Activated CD8-positive, alpha-beta T cell treated with anti-CD3 and anti-CD28 coated beads for 36 hours (primary cell): ENCODE results near the gene E4F1. TPM values are rescaled to one million over a fixed set of nuclear protein-coding genes. Genes with fewer than 3 reads are reported as not detected.

ENCODE experiments used
- ATAC-seq: fragments of 200-7000 bp; cut with Tn5 transposase; one replicate; pipeline ENCODE4 v1.10.0; 2021; ENCODE audit warnings: mild to moderate bottlenecking, moderate library complexity
- CTCF ChIA-PET: fragments of 350-600 bp; sonication (Branson Sonifier 250); formaldehyde crosslinking; loops from one replicate; lab custom pipeline; 2021; ENCODE audit warnings: antibody characterized with exemption; lab: Charles Lee
- POLR2A ChIA-PET: fragments of 350-600 bp; sonication (Branson Sonifier 250); formaldehyde crosslinking; loops from one replicate; lab custom pipeline; 2021; ENCODE audit warnings: antibody characterized with exemption; lab: Charles Lee
- DNase-seq: peaks from one replicate; pipeline ENCODE4 v3.0.0-alpha.2; 2020
- H3K27ac Mint-ChIP-seq: one replicate; pipeline ENCODE4 v1.8.0; 2021; ENCODE audit warnings: mild to moderate bottlenecking, mixed read lengths
- H3K27me3 Mint-ChIP-seq: one replicate; pipeline ENCODE4 v1.8.0; 2021; ENCODE audit warnings: mixed read lengths
- H3K36me3 Mint-ChIP-seq: one replicate; pipeline ENCODE4 v1.8.0; 2021; ENCODE audit warnings: low read depth, mixed read lengths
- H3K4me1 Mint-ChIP-seq: one replicate; pipeline ENCODE4 v1.8.0; 2021; ENCODE audit warnings: low read depth, mixed read lengths
- H3K4me3 Mint-ChIP-seq: one replicate; pipeline ENCODE4 v1.8.0; 2021; ENCODE audit warnings: mild to moderate bottlenecking, moderate library complexity, mixed read lengths
- H3K9me3 Mint-ChIP-seq: one replicate; pipeline ENCODE4 v1.8.0; 2021; ENCODE audit warnings: mixed read lengths
- CTCF ChIP-seq: fragments of 200-600 bp; IDR thresholded peaks from one replicate; pipeline ENCODE4 v1.8.0; 2022; ENCODE audit warnings: antibody characterized with exemption, mild to moderate bottlenecking
- intact Hi-C: fragments of 100-400 bp; cut with micrococcal nuclease; formaldehyde crosslinking; loops from one replicate; pipeline ENCODE4 v1.10.0; 2022
- total RNA-seq, 2 experiments: library from RNA; stranded (reverse); gene quantifications; one replicate each; pipeline ENCODE4 v1.2.3, GENCODE V29; 2021

Gene E4F1
- total RNA-seq, 2 experiments from 2014 or later = 19.4 to 21.1 TPM

DNA sequence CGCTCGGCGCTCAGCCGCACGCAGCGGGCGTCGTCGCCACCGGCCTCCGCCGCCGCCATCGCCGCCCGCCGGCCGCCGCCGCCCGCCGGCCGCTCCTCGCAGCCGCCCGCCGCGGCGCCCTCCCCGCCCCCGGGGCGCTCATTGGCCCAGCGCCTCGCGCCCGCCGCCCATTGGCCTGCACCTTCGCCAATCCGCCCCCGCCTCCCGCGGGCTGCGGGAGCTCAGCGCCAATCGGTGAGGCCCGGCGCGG is 8.7 kb upstream of the E4F1 start, which contains the start of gene PGP:
Gene PGP, minus strand, starts transcription at position 122 of the 250 bp plus-strand sequence. Its CDS starts 63 bp downstream, at position 59.
- Mint-ChIP-seq H3K4me1 (peaks cover 21% of the 10 kb centered on the region), H3K9me3 (no peaks in the 10 kb centered on the region), H3K4me3 (peak within 1 kb of the TSS; percentile 92), H3K27ac (peak within 1 kb of the TSS; percentile 94), H3K27me3 (no peaks in the 10 kb centered on the region), H3K36me3 (peaks cover 29% of the 10 kb centered on the region)
- ATAC-seq (no peak), DNase-seq (no peak)
- ChIA-PET CTCF (interaction anchor here (1.0 to 1.5 kb wide), 4 partner anchors 9 to 62 kb away, joined by 3 to 5 read pairs (median 4); partner anchors contain the start of genes MLST8 and TRAF7), POLR2A (interaction anchor here (1.0 to 2.6 kb wide), 6 partner anchors 9 to 223 kb away, joined by 3 to 17 read pairs (median 6); partner anchors contain the start of genes MLST8 and TRAF7)
- intact Hi-C loops = no loop called here
- TF ChIP-seq CTCF = no peak

GRCh38 chr16:2216330-2216729 is 7.1 kb upstream of the E4F1 start:
- intact Hi-C loops = no loop called here
- H3K9me3 Mint-ChIP-seq = no peaks in the 10 kb centered on the region
- no peak for TF ChIP-seq CTCF
- POLR2A ChIA-PET = interaction anchor here (1.2 to 2.6 kb wide), 5 partner anchors 10 to 252 kb away, joined by 3 to 17 read pairs (median 6); partner anchors contain the start of genes MLST8, RPS2 and TRAF7
- H3K4me3 Mint-ChIP-seq = peak overlapping the region; percentile 92
- DNase-seq (no peak), ATAC-seq (no peak)
- H3K27me3 Mint-ChIP-seq = no peaks in the 10 kb centered on the region
- peak overlapping the region; percentile 36 for H3K27ac Mint-ChIP-seq
- H3K36me3 Mint-ChIP-seq = peaks cover 29% of the 10 kb centered on the region
- CTCF ChIA-PET = interaction anchor here (1.1 to 1.5 kb wide), 2 partner anchors 22 to 34 kb away, joined by 4 to 5 read pairs; no protein-coding TSS in a partner anchor
- H3K4me1 Mint-ChIP-seq = peaks cover 21% of the 10 kb centered on the region

- H3K4me1 Mint-ChIP-seq = peaks cover 10% of the 10 kb centered on the region
- H3K9me3 Mint-ChIP-seq = no peaks in the 10 kb centered on the region
- TF ChIP-seq CTCF = no peak
- CTCF ChIA-PET = interaction anchor here (1.8 to 2.7 kb wide), 2 partner anchors 28 to 29 kb away, joined by 6 to 9 read pairs; partner anchors contain the start of gene ECI1
- POLR2A ChIA-PET = interaction anchor here (1.0 to 4.0 kb wide), 4 partner anchors 10 to 69 kb away, joined by 3 to 19 read pairs (median 4); partner anchors contain the start of genes ECI1 and TRAF7
- DNase-seq = peak; percentile 48
- H3K27ac Mint-ChIP-seq = peak overlapping the region; percentile 52
- intact Hi-C loops = no loop called here
- H3K36me3 Mint-ChIP-seq = peaks cover 4% of the 10 kb centered on the region
- peak overlapping the region; percentile 80 for H3K4me3 Mint-ChIP-seq
- ATAC-seq = peak; percentile 4
- no peaks in the 10 kb centered on the region for H3K27me3 Mint-ChIP-seq
These were observed 623 bp downstream of the E4F1 start for GRCh38 chr16:2223942-2224486.

GRCh38 chr16:2226245-2226793 is 2.9 kb downstream of the E4F1 start:
- ChIA-PET CTCF (interaction anchor here (0.8 to 2.7 kb wide), 2 partner anchors 26 to 31 kb away, joined by 4 to 9 read pairs; partner anchors contain the start of gene ECI1), POLR2A (interaction anchor here (0.8 to 4.0 kb wide), 6 partner anchors 10 to 71 kb away, joined by 3 to 19 read pairs (median 4); partner anchors contain the start of genes DNASE1L2, ECI1 and TRAF7)
- no peak overlapping the region for H3K27ac Mint-ChIP-seq
- H3K4me3 Mint-ChIP-seq = no peak overlapping the region
- no peaks in the 10 kb centered on the region for H3K9me3 Mint-ChIP-seq
- peaks cover 12% of the 10 kb centered on the region for H3K36me3 Mint-ChIP-seq
- peaks cover 10% of the 10 kb centered on the region for H3K4me1 Mint-ChIP-seq
- intact Hi-C loops = no loop called here
- no peak for TF ChIP-seq CTCF
- no peaks in the 10 kb centered on the region for H3K27me3 Mint-ChIP-seq
- ATAC-seq = no peak
- DNase-seq = no peak

- peaks cover 14% of the 10 kb centered on the region for H3K36me3 Mint-ChIP-seq
- intact Hi-C loops = no loop called here
- ChIA-PET CTCF (no interaction called here), POLR2A (interaction anchor here (0.6 to 1.7 kb wide), 6 partner anchors 9 to 79 kb away, joined by 3 to 9 read pairs (median 4); partner anchors contain the start of genes DNASE1L2 and ECI1)
- peaks cover 10% of the 10 kb centered on the region for H3K4me1 Mint-ChIP-seq
- no peak overlapping the region for H3K27ac Mint-ChIP-seq
- H3K27me3 Mint-ChIP-seq = no peaks in the 10 kb centered on the region
- no peaks in the 10 kb centered on the region for H3K9me3 Mint-ChIP-seq
- no peak for TF ChIP-seq CTCF
- ATAC-seq (no peak), DNase-seq (no peak)
- no peak overlapping the region for H3K4me3 Mint-ChIP-seq
These were observed 3.5 kb downstream of the E4F1 start for GRCh38 chr16:2226918-2227317.
